BLaER1 treated with 17β-estradiol and CSF1 and Interleukin-3, amounts not matched to agents 10 nM and 100 nM (cell line): ENCODE measurements around the gene SYDE2.

ENCODE experiments used
- H3K27ac ChIP-seq, 11 experiments: shearing (Covaris generic); formaldehyde crosslinking; 2 replicates each; pipeline ENCODE4 v1.8.1; 2022
- H3K27me3 ChIP-seq, 11 experiments: shearing (Covaris generic); formaldehyde crosslinking; 2 replicates each; pipeline ENCODE4 v1.8.1; 2022
- H3K36me3 ChIP-seq, 11 experiments: shearing (Covaris generic); formaldehyde crosslinking; 2 replicates each; pipeline ENCODE4 v1.8.1; 2022
- H3K4me1 ChIP-seq, 10 experiments: shearing (Covaris generic); formaldehyde crosslinking; 2 replicates each; pipeline ENCODE4 v1.8.1; 2022
- H3K4me2 ChIP-seq, 11 experiments: shearing (Covaris generic); formaldehyde crosslinking; 2 replicates each; pipeline ENCODE4 v1.8.1; 2022
- H3K4me3 ChIP-seq, 10 experiments: shearing (Covaris generic); formaldehyde crosslinking; 2 replicates each; pipeline ENCODE4 v1.8.1; 2022
- H3K9ac ChIP-seq, 11 experiments: shearing (Covaris generic); formaldehyde crosslinking; 2 replicates each; pipeline ENCODE4 v1.8.1; 2022
- H3K9me3 ChIP-seq, 11 experiments: shearing (Covaris generic); formaldehyde crosslinking; replicated peaks in 1 of 11; 2 replicates each; pipeline ENCODE4 v1.8.1; 2022
- H4K20me1 ChIP-seq, 11 experiments: shearing (Covaris generic); formaldehyde crosslinking; 2 replicates each; pipeline ENCODE4 v1.8.1; 2022
- Cebpa-rat ChIP-seq, 11 experiments: shearing (Covaris generic); IDR thresholded peaks; 2 replicates each; pipeline ENCODE4 v1.8.1; 2022

The SYDE2 gene

GRCh38 chr1:85237613-85238012, 36.8 kb upstream of the SYDE2 start:
- Histone ChIP-seq H3K4me2 (no peak overlapping the region), H3K9ac (no peak overlapping the region), H3K36me3 (no peaks in the 10 kb centered on the region), H3K27me3 (no peaks in the 10 kb centered on the region), H4K20me1 (no peaks in the 10 kb centered on the region), H3K4me1 (peaks cover 0 to 11% (median 0%) of the 10 kb centered on the region in 10 experiments; a peak in 2 of 20 replicates), H3K9me3 (no peaks in the 10 kb centered on the region), H3K4me3 (no peak overlapping the region), H3K27ac (no peak overlapping the region)
- TF ChIP-seq Cebpa-rat (IDR thresholded peaks at IDR 0.05), result no peak

GRCh38 chr1:85230305-85230977, 29.6 kb upstream of the SYDE2 start:
- Histone ChIP-seq H3K27ac (no peak overlapping the region), H4K20me1 (no peaks in the 10 kb centered on the region), H3K9me3 (no peaks in the 10 kb centered on the region), H3K27me3 (no peaks in the 10 kb centered on the region), H3K9ac (no peak overlapping the region), H3K4me3 (no peak overlapping the region), H3K4me2 (no peak overlapping the region), H3K4me1 (no peaks in the 10 kb centered on the region), H3K36me3 (no peaks in the 10 kb centered on the region)
- no peak for TF ChIP-seq Cebpa-rat (IDR thresholded peaks at IDR 0.05)

DNA sequence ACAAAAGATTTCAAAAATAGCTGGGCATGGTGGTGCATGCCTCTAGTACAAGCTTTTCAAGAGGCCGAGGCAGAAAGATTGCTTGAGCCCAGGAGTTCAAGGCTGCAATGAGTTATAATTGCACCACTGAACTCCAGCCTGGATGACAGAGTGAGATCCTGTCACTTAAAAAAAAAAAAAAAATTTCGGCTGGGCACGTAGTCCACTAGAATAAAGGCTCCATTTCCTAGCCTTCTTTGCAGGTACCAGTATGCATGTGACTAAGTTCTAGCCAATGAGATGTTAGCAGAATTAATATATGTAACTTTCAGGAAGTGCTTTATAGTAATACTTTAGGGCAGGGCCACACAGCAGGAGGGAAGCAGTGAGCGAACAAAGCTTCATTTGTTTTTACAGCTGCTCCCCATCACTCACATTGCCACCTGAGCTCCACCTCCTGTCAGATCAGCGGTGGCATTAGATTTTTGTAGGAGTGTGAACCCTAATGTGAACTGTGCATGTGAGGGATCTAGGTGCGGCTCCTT, 28.8 kb upstream of the SYDE2 start:
- Histone ChIP-seq H3K9me3 (no peaks in the 10 kb centered on the region), H3K4me3 (no peak overlapping the region), H3K4me2 (no peak overlapping the region), H3K27me3 (no peaks in the 10 kb centered on the region), H3K27ac (no peak overlapping the region), H3K9ac (no peak overlapping the region), H3K36me3 (no peaks in the 10 kb centered on the region), H3K4me1 (no peaks in the 10 kb centered on the region), H4K20me1 (no peaks in the 10 kb centered on the region)
- no peak for TF ChIP-seq Cebpa-rat (IDR thresholded peaks at IDR 0.05)

- Histone ChIP-seq H3K27me3 (no peaks in the 10 kb centered on the region), H3K9me3 (no peaks in the 10 kb centered on the region), H4K20me1 (no peaks in the 10 kb centered on the region), H3K9ac (no peak overlapping the region), H3K4me1 (no peaks in the 10 kb centered on the region), H3K4me2 (no peak overlapping the region), H3K36me3 (no peaks in the 10 kb centered on the region), H3K4me3 (no peak overlapping the region), H3K27ac (no peak overlapping the region)
- no peak for TF ChIP-seq Cebpa-rat (IDR thresholded peaks at IDR 0.05)
These were observed 28.2 kb upstream of the SYDE2 start for GRCh38 chr1:85228972-85229371.

- no peak for TF ChIP-seq Cebpa-rat (IDR thresholded peaks at IDR 0.05)
- Histone ChIP-seq H3K36me3 (no peaks in the 10 kb centered on the region), H3K4me1 (no peaks in the 10 kb centered on the region), H3K9me3 (no peaks in the 10 kb centered on the region), H3K27me3 (no peaks in the 10 kb centered on the region), H4K20me1 (no peaks in the 10 kb centered on the region), H3K9ac (no peak overlapping the region), H3K27ac (no peak overlapping the region), H3K4me3 (no peak overlapping the region), H3K4me2 (no peak overlapping the region)
These were observed 25.0 kb upstream of the SYDE2 start for GRCh38 chr1:85225624-85226380.

GRCh38 chr1:85224734-85225623, 24.2 kb upstream of the SYDE2 start:
- no peaks in the 10 kb centered on the region for H3K36me3 ChIP-seq
- H3K27me3 ChIP-seq, result no peaks in the 10 kb centered on the region
- no peak overlapping the region for H3K27ac ChIP-seq
- TF ChIP-seq Cebpa-rat (IDR thresholded peaks at IDR 0.05), result no peak
- no peaks in the 10 kb centered on the region for H3K4me1 ChIP-seq
- no peak overlapping the region for H3K9ac ChIP-seq
- no peaks in the 10 kb centered on the region for H4K20me1 ChIP-seq
- no peak overlapping the region for H3K4me3 ChIP-seq
- H3K4me2 ChIP-seq, result no peak overlapping the region
- no peaks in the 10 kb centered on the region for H3K9me3 ChIP-seq

DNA sequence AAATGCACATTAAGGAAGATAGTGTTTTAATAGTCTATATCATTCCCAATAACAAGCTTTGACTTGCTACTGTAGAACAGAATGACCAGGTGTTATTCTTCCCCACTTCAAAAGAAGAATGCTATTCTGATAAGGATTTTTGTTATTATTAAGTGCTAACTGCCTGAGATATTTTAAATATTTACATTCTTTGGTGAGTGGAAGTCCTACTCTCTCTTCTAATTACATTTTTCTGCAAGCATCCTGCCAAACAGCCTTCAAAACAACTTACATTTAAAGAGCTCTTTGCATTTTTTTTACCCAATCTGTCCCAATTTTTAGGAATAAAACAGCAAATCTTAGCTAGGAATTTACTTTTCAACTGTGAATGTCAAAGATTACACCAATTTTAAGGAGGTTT, 23.5 kb upstream of the SYDE2 start:
- no peak overlapping the region for H3K4me2 ChIP-seq
- H3K27ac ChIP-seq, result no peak overlapping the region

GRCh38 chr1:85223334-85223733, 22.5 kb upstream of the SYDE2 start:
- no peak overlapping the region for H3K27ac ChIP-seq
- no peaks in the 10 kb centered on the region for H4K20me1 ChIP-seq
- no peaks in the 10 kb centered on the region for H3K36me3 ChIP-seq
- no peak overlapping the region for H3K4me2 ChIP-seq
- no peaks in the 10 kb centered on the region for H3K4me1 ChIP-seq
- H3K27me3 ChIP-seq, result no peaks in the 10 kb centered on the region
- H3K9me3 ChIP-seq, result no peaks in the 10 kb centered on the region
- no peak for TF ChIP-seq Cebpa-rat (IDR thresholded peaks at IDR 0.05)
- no peak overlapping the region for H3K9ac ChIP-seq
- no peak overlapping the region for H3K4me3 ChIP-seq

More for the DNA sequence above, 23.5 kb upstream of the SYDE2 start:
- H3K36me3 ChIP-seq, result no peaks in the 10 kb centered on the region
- no peak for TF ChIP-seq Cebpa-rat (IDR thresholded peaks at IDR 0.05)
- H4K20me1 ChIP-seq, result no peaks in the 10 kb centered on the region
- H3K27me3 ChIP-seq, result no peaks in the 10 kb centered on the region
- no peak overlapping the region for H3K4me3 ChIP-seq
- no peaks in the 10 kb centered on the region for H3K4me1 ChIP-seq
- H3K9ac ChIP-seq, result no peak overlapping the region
- no peaks in the 10 kb centered on the region for H3K9me3 ChIP-seq

- H3K4me2 ChIP-seq, result no peak overlapping the region
- H3K27ac ChIP-seq, result no peak overlapping the region
- no peak overlapping the region for H3K9ac ChIP-seq
- TF ChIP-seq Cebpa-rat (IDR thresholded peaks at IDR 0.05), result no peak
- no peaks in the 10 kb centered on the region for H3K4me1 ChIP-seq
- H4K20me1 ChIP-seq, result no peaks in the 10 kb centered on the region
- H3K27me3 ChIP-seq, result no peaks in the 10 kb centered on the region
- no peaks in the 10 kb centered on the region for H3K36me3 ChIP-seq
- no peaks in the 10 kb centered on the region for H3K9me3 ChIP-seq
- no peak overlapping the region for H3K4me3 ChIP-seq
These were observed 20.0 kb upstream of the SYDE2 start for GRCh38 chr1:85220756-85221201.
